T-cell (primary cell): Measurements from ENCODE around the gene ANKRD13D. TPM values are rescaled to one million over a fixed set of nuclear protein-coding genes. Genes with fewer than 3 reads are reported as not detected.

Source experiments
- ATAC-seq, 4 experiments: fragments of 200-7000 bp in 3 of 4; fragments of 150-1000 bp in 1 of 4; cut with Tn5 transposase; replicated peaks in 1 of 4; 1 replicate in 3 of 4; 2 replicates in 1 of 4; pipeline ENCODE4 v1.10.0; 2021; ENCODE audit warnings: moderate library complexity in 3 of 4, mild to moderate bottlenecking in 2 of 4, moderate number of reproducible peaks in 1 of 4
- CTCF ChIA-PET, 2 donors: fragments of 300-600 bp; sonication (Branson Sonifier 250); formaldehyde crosslinking; loops; one replicate each; lab custom pipeline; 2022; ENCODE audit warnings: antibody characterized with exemption in 2 of 2; lab: Charles Lee
- POLR2A ChIA-PET, 2 donors: fragments of 300-600 bp; sonication (Branson Sonifier 250); formaldehyde crosslinking; loops; one replicate each; lab custom pipeline; 2022; ENCODE audit warnings: antibody characterized with exemption in 2 of 2; lab: Charles Lee
- DNase-seq, 35 experiments: peaks; one replicate each; pipeline versions ENCODE4 v3.0.0 to v3.0.0-alpha.2; 2013 to 2023
- H3K27ac ChIP-seq: one replicate; pipeline ENCODE4 v1.5.1; 2013; ENCODE audit warnings: low read length
- H3K27me3 ChIP-seq, 2 experiments: replicated peaks in 1 of 2; 1 replicate in 1 of 2; 2 replicates in 1 of 2; pipeline versions ENCODE4 v1.6.1 to v1.7.0; 2013; ENCODE audit warnings: low read length in 1 of 2, mixed read lengths in 1 of 2; ENCODE audit not compliant: control insufficient read depth in 2 of 2, insufficient read depth in 2 of 2; ENCODE audit errors: extremely low read depth in 1 of 2
- H3K36me3 ChIP-seq, 2 donors: 1 replicate in 1 of 2; 2 replicates in 1 of 2; pipeline versions ENCODE4 v1.6.1 to v1.7.0; 2013; ENCODE audit warnings: low read length in 1 of 2; ENCODE audit not compliant: control insufficient read depth in 2 of 2, insufficient read depth in 1 of 2; ENCODE audit errors: extremely low read depth in 1 of 2
- H3K4me1 ChIP-seq, 2 experiments: 1 replicate in 1 of 2; 2 replicates in 1 of 2; pipeline versions ENCODE4 v1.6.1 to v1.7.0; 2013; ENCODE audit warnings: low read length in 2 of 2, mixed read lengths in 1 of 2; ENCODE audit not compliant: insufficient read depth in 2 of 2, control insufficient read depth in 1 of 2; ENCODE audit errors: extremely low read depth in 1 of 2
- H3K4me3 ChIP-seq, 2 donors: 1 replicate in 1 of 2; 2 replicates in 1 of 2; pipeline versions ENCODE4 v1.5.1 to v1.7.0; 2013; ENCODE audit warnings: mild to moderate bottlenecking in 2 of 2, low read length in 1 of 2, moderate library complexity in 1 of 2; ENCODE audit not compliant: control insufficient read depth in 1 of 2; ENCODE audit errors: extremely low read depth in 1 of 2
- H3K9me3 ChIP-seq: 2 replicates; pipeline ENCODE4 v1.7.0; 2013
- H3K27ac Mint-ChIP-seq, 2 donors: one replicate each; pipeline ENCODE4 v1.8.0; 2020 to 2021; ENCODE audit warnings: mild to moderate bottlenecking in 2 of 2, mixed read lengths in 2 of 2
- H3K27me3 Mint-ChIP-seq, 2 donors: one replicate each; pipeline ENCODE4 v1.8.0; 2021 to 2022; ENCODE audit warnings: mixed read lengths in 2 of 2
- H3K36me3 Mint-ChIP-seq: one replicate; pipeline ENCODE4 v1.8.0; 2021; ENCODE audit warnings: mixed read lengths
- H3K4me1 Mint-ChIP-seq, 3 donors: one replicate each; pipeline ENCODE4 v1.8.0; 2020 to 2022; ENCODE audit warnings: mixed read lengths in 3 of 3, mild to moderate bottlenecking in 1 of 3
- H3K4me3 Mint-ChIP-seq, 3 donors: one replicate each; pipeline ENCODE4 v1.8.0; 2020 to 2022; ENCODE audit warnings: mild to moderate bottlenecking in 3 of 3, mixed read lengths in 3 of 3, moderate library complexity in 3 of 3
- H3K9me3 Mint-ChIP-seq, 3 donors: one replicate each; pipeline ENCODE4 v1.8.0; 2020 to 2022; ENCODE audit warnings: mixed read lengths in 3 of 3
- WGBS: methylation state at CpG from one replicate; pipeline ENCODE4 v1.1.5; 2013; ENCODE audit warnings: missing lambda C conversion rate; ENCODE audit not compliant: insufficient coverage; 5-methylcytosine and 5-hydroxymethylcytosine counted together
- total RNA-seq, 35 experiments: library from RNA in 6 of 35; stranded (reverse) in 6 of 35; fragments of 120-200 nt in 1 of 35; gene quantifications; one replicate each; pipeline versions ENCODE4 v1.2.1 to v1.2.4 and lab custom pipeline; 2013 to 2026

ANKRD13D gene
- total RNA-seq, 5 donors from 2014 or later (not counting 1 experiment from before 2014, with no cell fraction given), result 150 to 249 (median 237) TPM

GRCh38 chr11:67344264-67344663 lies 55.2 kb downstream of the ANKRD13D start:
- peak overlapping the region; percentile 96 to 98 for H3K27ac Mint-ChIP-seq
- H3K4me3 Mint-ChIP-seq, result peak overlapping the region in 2 of 3 donors; percentile 46 to 67
- ChIA-PET POLR2A (interaction anchor here in 1 of 2 donors (0.6 kb wide), 2 partner anchors 156 to 218 kb away, joined by 3 to 7 read pairs; no protein-coding TSS in a partner anchor), CTCF (interaction anchor here (0.5 to 1.0 kb wide), 3 partner anchors 11 to 74 kb away, joined by 3 to 4 read pairs (median 3); no protein-coding TSS in a partner anchor)
- ATAC-seq (peak; percentile 58 to 88 (median 84)), DNase-seq (peak in 15 of 35 experiments; percentile 11 to 56 (median 26))
- no peaks in the 10 kb centered on the region for H3K27me3 Mint-ChIP-seq
- no peaks in the 10 kb centered on the region for H3K36me3 Mint-ChIP-seq
- WGBS, result 38% methylated on average over 3 of the region's 4 CpGs
- Histone ChIP-seq H3K4me3 (no peak overlapping the region), H3K36me3 (no peaks in the 10 kb centered on the region), H3K4me1 (peaks cover 20 to 38% of the 10 kb centered on the region in 2 experiments), H3K9me3 (no peaks in the 10 kb centered on the region), H3K27ac (peak overlapping the region; percentile 32), H3K27me3 (no peaks in the 10 kb centered on the region)
- H3K4me1 Mint-ChIP-seq, result peaks cover 40 to 45% (median 40%) of the 10 kb centered on the region in 3 donors
- no peaks in the 10 kb centered on the region for H3K9me3 Mint-ChIP-seq

DNA sequence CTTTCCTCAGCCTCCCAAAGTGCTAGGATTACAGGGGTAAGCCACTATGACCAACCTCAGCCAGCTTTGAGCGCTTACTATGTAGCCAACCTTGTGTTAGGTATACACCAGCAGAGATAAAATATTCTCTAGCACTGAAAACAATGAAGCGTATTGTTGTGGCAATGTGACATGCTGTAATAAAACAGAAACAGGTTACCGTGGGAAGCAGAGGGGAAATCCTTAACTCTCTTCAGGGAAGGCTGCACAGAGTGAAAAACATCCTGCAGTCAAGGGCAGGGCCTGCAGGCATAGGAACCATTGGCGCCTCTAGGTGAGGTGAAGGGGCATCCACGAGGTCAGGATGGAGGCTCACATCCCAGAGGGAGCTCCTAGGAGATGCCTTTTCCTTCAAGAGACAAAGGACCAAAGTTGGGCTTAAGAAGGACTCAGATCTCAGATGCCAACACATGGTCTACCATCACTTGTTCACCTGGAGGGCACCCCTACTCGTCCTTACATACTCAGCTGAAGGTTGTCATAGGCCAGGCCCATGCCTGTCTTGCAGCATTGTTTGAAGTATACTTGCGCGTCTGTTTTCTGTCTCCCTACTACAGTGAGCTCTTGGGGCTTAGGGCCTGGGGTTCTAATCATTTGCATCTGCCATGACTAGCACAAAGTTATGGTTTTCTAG lies 56.3 kb downstream of the ANKRD13D start:
- ATAC-seq, result peak; percentile 48 to 74 (median 55)
- 41% methylated on average over 3 of the region's 8 CpGs for WGBS
- peak overlapping the region in 1 of 3 donors; percentile 67 for H3K4me3 Mint-ChIP-seq
- POLR2A ChIA-PET, result interaction anchor here in 1 of 2 donors (0.6 kb wide), 1 partner anchor 9 kb away, joined by 3 read pairs; no protein-coding TSS in a partner anchor
- no peaks in the 10 kb centered on the region for H3K27me3 Mint-ChIP-seq
- H3K27ac ChIP-seq, result peak overlapping the region; percentile 15
- CTCF ChIA-PET, result interaction anchor here (0.5 to 2.7 kb wide), 10 partner anchors 9 to 273 kb away, joined by 3 to 26 read pairs (median 4); no protein-coding TSS in a partner anchor
- H3K4me3 ChIP-seq, result no peak overlapping the region
- H3K4me1 ChIP-seq, result peaks cover 20 to 38% of the 10 kb centered on the region in 2 experiments
- peak overlapping the region; percentile 96 to 98 for H3K27ac Mint-ChIP-seq
- H3K36me3 ChIP-seq, result no peaks in the 10 kb centered on the region
- no peaks in the 10 kb centered on the region for H3K9me3 ChIP-seq
- DNase-seq, result peak in 2 of 35 experiments; percentile 21 to 48
- H3K27me3 ChIP-seq, result no peaks in the 10 kb centered on the region
- H3K4me1 Mint-ChIP-seq, result peaks cover 48 to 55% (median 50%) of the 10 kb centered on the region in 3 donors
- H3K9me3 Mint-ChIP-seq, result no peaks in the 10 kb centered on the region
- H3K36me3 Mint-ChIP-seq, result no peaks in the 10 kb centered on the region

DNA sequence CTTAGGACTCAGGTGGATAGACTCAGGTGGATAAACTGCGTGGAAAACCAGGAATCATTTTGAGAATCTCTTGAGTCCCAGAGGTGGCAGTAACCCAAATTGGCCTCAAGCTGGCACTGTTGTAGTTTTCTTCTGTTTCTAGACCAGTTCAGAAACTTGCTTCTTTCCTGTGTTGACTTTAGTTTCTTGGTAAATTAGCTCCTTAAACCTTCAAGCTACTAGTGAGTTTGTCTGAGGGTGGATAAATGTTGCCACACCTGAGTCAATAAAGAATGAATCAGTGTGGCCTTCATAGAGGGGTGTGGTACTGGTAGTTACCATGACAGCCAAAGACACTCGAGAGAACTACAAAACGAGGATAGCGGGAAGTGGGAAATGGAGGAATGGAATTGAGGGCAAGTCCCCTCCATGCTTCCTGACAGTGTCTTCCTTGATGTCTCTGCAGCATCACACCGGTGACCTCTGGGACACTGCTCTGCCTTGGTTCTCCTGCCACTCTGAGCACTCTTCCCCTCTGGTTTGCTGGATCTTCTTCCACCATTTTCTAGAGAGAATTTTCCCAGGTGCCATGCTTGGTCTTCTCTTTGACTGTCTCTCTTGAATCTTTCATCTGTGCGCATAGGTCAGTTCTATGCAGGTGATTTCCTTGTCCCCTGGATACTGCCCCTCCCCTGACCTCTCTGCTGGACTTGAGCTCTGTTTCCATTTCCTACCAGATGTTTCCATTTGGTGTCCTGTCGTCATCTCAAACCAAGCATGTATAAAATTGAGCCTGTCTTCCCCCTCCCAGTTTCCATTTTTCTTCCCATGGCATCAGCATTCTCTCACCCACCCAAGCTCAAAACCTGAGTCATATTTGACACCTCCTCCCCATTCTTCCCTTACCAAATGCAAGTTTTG lies 57.1 kb downstream of the ANKRD13D start:
- no peaks in the 10 kb centered on the region for H3K36me3 Mint-ChIP-seq
- peak in 2 of 35 experiments; percentile 39 to 60 for DNase-seq
- POLR2A ChIA-PET, result interaction anchor here in 1 of 2 donors (0.6 kb wide), 1 partner anchor 8 kb away, joined by 3 read pairs; no protein-coding TSS in a partner anchor

DNA sequence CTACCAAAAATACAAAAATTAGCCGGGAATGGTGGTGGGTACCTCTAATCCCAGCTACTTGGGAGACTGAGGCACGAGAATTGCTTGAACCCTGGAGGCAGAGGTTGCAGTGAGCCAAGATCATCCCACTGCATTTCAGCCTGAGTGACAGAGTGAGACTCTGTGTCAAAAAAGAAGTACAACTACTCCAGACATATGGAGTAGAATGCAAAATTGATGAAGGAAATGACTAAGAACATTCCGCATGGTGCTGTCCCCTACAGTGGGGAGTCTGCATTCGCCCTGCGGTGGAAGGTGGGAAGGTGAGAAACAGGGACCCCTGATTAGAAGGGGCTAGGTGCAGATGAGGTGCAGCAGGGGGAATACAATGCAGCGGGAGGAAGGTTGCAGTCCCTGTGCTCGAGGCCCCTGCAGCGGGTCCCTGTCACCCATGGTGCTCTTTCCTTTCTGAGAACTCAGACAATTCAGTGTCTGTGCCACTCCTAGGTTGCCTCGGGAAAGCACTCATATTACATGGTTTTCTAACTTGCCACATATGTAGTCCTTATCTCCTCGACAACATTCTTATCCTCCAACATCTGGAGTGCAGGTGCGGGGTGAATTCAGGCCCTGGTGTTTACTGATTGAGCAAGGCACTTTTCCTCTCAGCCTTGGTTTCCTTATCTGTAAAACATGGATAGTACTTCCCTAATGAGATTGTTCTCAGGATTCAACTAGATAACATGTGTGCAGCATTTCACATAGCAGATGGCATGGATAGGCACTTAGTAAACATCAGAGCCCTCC lies 59.1 kb downstream of the ANKRD13D start:
- CTCF ChIA-PET, result interaction anchor here in 1 of 2 donors (0.5 to 1.3 kb wide), 2 partner anchors 54 to 122 kb away, joined by 4 read pairs; partner anchors contain the start of gene PPP1CA
- no peaks in the 10 kb centered on the region for H3K9me3 Mint-ChIP-seq
- no peak for DNase-seq
- 72% methylated on average over 4 of the region's 11 CpGs for WGBS
- Histone ChIP-seq H3K4me3 (no peak overlapping the region), H3K27me3 (no peaks in the 10 kb centered on the region), H3K4me1 (peaks cover 34 to 66% of the 10 kb centered on the region in 2 experiments), H3K9me3 (no peaks in the 10 kb centered on the region), H3K27ac (no peak overlapping the region), H3K36me3 (peaks cover 3 to 7% of the 10 kb centered on the region in 2 donors)
- peaks cover 67 to 74% (median 71%) of the 10 kb centered on the region in 3 donors for H3K4me1 Mint-ChIP-seq
- peak overlapping the region; percentile 27 to 82 for H3K27ac Mint-ChIP-seq
- no peak for ATAC-seq
- H3K4me3 Mint-ChIP-seq, result no peak overlapping the region
- H3K27me3 Mint-ChIP-seq, result no peaks in the 10 kb centered on the region
- no peaks in the 10 kb centered on the region for H3K36me3 Mint-ChIP-seq
- POLR2A ChIA-PET, result interaction anchor here in 1 of 2 donors (0.6 kb wide), 1 partner anchor 22 kb away, joined by 17 read pairs; no protein-coding TSS in a partner anchor

More for the DNA sequence above, 57.1 kb downstream of the ANKRD13D start:
- no peaks in the 10 kb centered on the region for H3K9me3 ChIP-seq
- 82% methylated on average over 7 of the region's 7 CpGs for WGBS
- peaks cover 22 to 46% of the 10 kb centered on the region in 2 experiments for H3K4me1 ChIP-seq
- Mint-ChIP-seq H3K27me3 (no peaks in the 10 kb centered on the region), H3K4me1 (peaks cover 53 to 59% (median 54%) of the 10 kb centered on the region in 3 donors), H3K27ac (peak overlapping the region; percentile 96 to 98), H3K9me3 (no peaks in the 10 kb centered on the region), H3K4me3 (peak overlapping the region in 1 of 3 donors; percentile 67)
- peaks cover 3% of the 10 kb centered on the region in 2 donors for H3K36me3 ChIP-seq
- H3K27me3 ChIP-seq, result no peaks in the 10 kb centered on the region
- no peak overlapping the region for H3K27ac ChIP-seq
- no peak overlapping the region for H3K4me3 ChIP-seq
- CTCF ChIA-PET, result interaction anchor here (0.5 to 2.7 kb wide), 11 partner anchors 8 to 165 kb away, joined by 3 to 26 read pairs (median 4); no protein-coding TSS in a partner anchor
- ATAC-seq, result peak; percentile 56 to 70 (median 62)

DNA sequence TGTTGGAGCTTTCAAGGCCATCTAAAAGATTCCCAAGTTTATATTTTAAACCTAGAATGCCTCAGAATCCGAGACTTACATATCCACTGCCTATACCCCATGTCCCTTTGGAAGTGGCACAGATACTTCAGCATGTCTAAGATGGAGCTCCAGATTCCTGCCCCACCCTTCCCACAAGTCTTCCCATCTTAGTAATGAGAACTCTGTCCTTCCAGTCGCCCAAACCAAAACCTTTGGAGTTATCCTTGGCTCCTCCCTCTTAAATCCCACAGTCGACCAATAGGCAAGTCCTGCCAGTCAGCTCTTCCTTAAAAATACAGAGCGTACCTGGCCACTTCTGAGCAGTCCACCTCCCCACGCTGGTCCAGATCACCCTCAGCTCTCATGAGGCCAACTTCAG lies 59.9 kb downstream of the ANKRD13D start:
- ChIA-PET POLR2A (interaction anchor here in 1 of 2 donors (0.6 kb wide), 1 partner anchor 21 kb away, joined by 17 read pairs; no protein-coding TSS in a partner anchor), CTCF (interaction anchor here (0.5 to 1.4 kb wide), 5 partner anchors 21 to 553 kb away, joined by 3 to 4 read pairs (median 3); partner anchors contain the start of gene PPP1CA (in 1 of the 2))
- Mint-ChIP-seq H3K4me1 (peaks cover 69 to 78% (median 72%) of the 10 kb centered on the region in 3 donors), H3K27me3 (no peaks in the 10 kb centered on the region), H3K36me3 (no peaks in the 10 kb centered on the region), H3K4me3 (no peak overlapping the region), H3K9me3 (no peaks in the 10 kb centered on the region), H3K27ac (peak overlapping the region; percentile 27 to 82)
- no peak overlapping the region for H3K4me3 ChIP-seq
- WGBS, result 82% methylated on average over 5 of the region's 5 CpGs
- DNase-seq (no peak), ATAC-seq (no peak)
- H3K27me3 ChIP-seq, result no peaks in the 10 kb centered on the region
- H3K4me1 ChIP-seq, result peaks cover 34 to 65% of the 10 kb centered on the region in 2 experiments
- no peak overlapping the region for H3K27ac ChIP-seq
- peaks cover 3 to 7% of the 10 kb centered on the region in 2 donors for H3K36me3 ChIP-seq
- no peaks in the 10 kb centered on the region for H3K9me3 ChIP-seq
